ENCODE measurements around the gene PTPRN2.

Gene PTPRN2

GRCh38 chr7:157557263-157557662 is 1030.4 kb downstream of the PTPRN2 start:
- Histone ChIP-seq H3K27me3 (ENCODE audit: control insufficient read depth in 1 of 2, insufficient read depth in 2 of 2, low read length in 2 of 2) (no peaks in the 10 kb centered on the region), H3K27ac (ENCODE audit: low read depth, low read length) (no peak overlapping the region), H3K4me3 (ENCODE audit: low read depth in 1 of 2, low read length in 2 of 2) (no peak overlapping the region), H3K9me3 (ENCODE audit: low read length) (no peaks in the 10 kb centered on the region), H3K9ac (ENCODE audit: low read length) (no peak overlapping the region), H3K36me3 (ENCODE audit: insufficient read depth, low read length) (no peaks in the 10 kb centered on the region), H3K4me1 (ENCODE audit: insufficient read depth, low read length) (no peaks in the 10 kb centered on the region)

- no peaks in the 10 kb centered on the region for H3K4me1 ChIP-seq (ENCODE audit: insufficient read depth, low read length)
- H3K9ac ChIP-seq (ENCODE audit: low read length) = no peak overlapping the region
- H3K27me3 ChIP-seq (ENCODE audit: control insufficient read depth in 1 of 2, insufficient read depth in 2 of 2, low read length in 2 of 2) = no peaks in the 10 kb centered on the region
- no peak overlapping the region for H3K4me3 ChIP-seq (ENCODE audit: low read depth in 1 of 2, low read length in 2 of 2)
- no peak overlapping the region for H3K27ac ChIP-seq (ENCODE audit: low read depth, low read length)
- H3K36me3 ChIP-seq (ENCODE audit: insufficient read depth, low read length) = no peaks in the 10 kb centered on the region
- no peaks in the 10 kb centered on the region for H3K9me3 ChIP-seq (ENCODE audit: low read length)
These were observed 1031.0 kb downstream of the PTPRN2 start for GRCh38 chr7:157556642-157556944.

DNA sequence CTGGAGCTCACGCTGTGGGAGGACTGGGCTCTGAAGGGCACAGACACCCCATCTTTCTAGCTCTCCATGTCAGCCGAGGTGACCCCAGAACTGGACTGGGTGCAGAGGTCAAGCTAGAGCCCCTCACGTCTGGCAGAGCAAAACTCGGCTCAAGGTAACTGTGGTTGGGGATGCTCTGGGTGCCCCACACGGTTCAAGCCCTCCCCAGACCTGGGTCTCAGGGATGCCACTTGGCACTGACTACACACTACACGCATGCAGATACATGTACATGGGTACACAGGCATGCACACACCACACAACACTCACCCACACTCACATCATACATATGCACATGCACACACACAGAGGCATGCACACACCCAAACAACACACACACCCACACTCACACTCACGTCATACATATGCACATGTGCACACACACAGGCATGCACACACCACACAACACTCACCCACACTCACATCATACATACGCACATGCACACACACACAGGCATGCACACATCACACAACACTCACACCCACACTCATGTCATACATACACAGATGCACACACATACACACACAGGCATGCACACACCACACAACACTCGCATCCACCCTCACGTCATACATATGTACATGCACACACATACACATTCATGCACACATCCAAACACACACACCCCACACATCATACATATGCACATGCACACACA is 1031.5 kb downstream of the PTPRN2 start:
- Histone ChIP-seq H3K36me3 (ENCODE audit: insufficient read depth, low read length) (no peaks in the 10 kb centered on the region), H3K27ac (ENCODE audit: low read depth, low read length) (no peak overlapping the region)

DNA sequence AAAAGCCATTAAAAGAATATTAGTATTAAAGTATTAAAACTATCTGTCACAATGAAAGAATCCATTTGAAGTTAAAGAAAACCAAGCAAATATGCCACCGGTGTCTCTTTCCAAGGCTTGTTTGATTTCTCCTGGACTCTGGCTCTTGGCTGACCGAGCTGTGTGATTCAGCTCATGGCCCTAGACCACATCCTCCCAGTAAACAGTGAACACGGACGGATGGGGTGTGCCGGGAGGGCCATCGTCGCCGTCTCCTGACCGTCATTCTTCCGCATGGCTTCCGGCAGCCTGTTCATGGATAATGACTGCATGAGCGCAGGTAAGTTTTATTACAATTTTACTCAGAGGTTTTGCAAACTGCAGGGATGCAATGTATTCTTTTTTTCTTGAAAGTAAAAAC is 1032.3 kb downstream of the PTPRN2 start:
- H3K27ac ChIP-seq (ENCODE audit: low read depth, low read length) = no peak overlapping the region
- no peaks in the 10 kb centered on the region for H3K4me1 ChIP-seq (ENCODE audit: insufficient read depth, low read length)
- no peaks in the 10 kb centered on the region for H3K9me3 ChIP-seq (ENCODE audit: low read length)
- no peaks in the 10 kb centered on the region for H3K27me3 ChIP-seq (ENCODE audit: control insufficient read depth in 1 of 2, insufficient read depth in 2 of 2, low read length in 2 of 2)
- H3K4me3 ChIP-seq (ENCODE audit: low read depth in 1 of 2, low read length in 2 of 2) = no peak overlapping the region
- no peak overlapping the region for H3K9ac ChIP-seq (ENCODE audit: low read length)
- no peaks in the 10 kb centered on the region for H3K36me3 ChIP-seq (ENCODE audit: insufficient read depth, low read length)

More for the DNA sequence above, 1031.5 kb downstream of the PTPRN2 start:
- H3K4me3 ChIP-seq (ENCODE audit: low read depth in 1 of 2, low read length in 2 of 2) = no peak overlapping the region
- H3K4me1 ChIP-seq (ENCODE audit: insufficient read depth, low read length) = no peaks in the 10 kb centered on the region
- H3K9me3 ChIP-seq (ENCODE audit: low read length) = no peaks in the 10 kb centered on the region
- no peak overlapping the region for H3K9ac ChIP-seq (ENCODE audit: low read length)
- no peaks in the 10 kb centered on the region for H3K27me3 ChIP-seq (ENCODE audit: control insufficient read depth in 1 of 2, insufficient read depth in 2 of 2, low read length in 2 of 2)

DNA sequence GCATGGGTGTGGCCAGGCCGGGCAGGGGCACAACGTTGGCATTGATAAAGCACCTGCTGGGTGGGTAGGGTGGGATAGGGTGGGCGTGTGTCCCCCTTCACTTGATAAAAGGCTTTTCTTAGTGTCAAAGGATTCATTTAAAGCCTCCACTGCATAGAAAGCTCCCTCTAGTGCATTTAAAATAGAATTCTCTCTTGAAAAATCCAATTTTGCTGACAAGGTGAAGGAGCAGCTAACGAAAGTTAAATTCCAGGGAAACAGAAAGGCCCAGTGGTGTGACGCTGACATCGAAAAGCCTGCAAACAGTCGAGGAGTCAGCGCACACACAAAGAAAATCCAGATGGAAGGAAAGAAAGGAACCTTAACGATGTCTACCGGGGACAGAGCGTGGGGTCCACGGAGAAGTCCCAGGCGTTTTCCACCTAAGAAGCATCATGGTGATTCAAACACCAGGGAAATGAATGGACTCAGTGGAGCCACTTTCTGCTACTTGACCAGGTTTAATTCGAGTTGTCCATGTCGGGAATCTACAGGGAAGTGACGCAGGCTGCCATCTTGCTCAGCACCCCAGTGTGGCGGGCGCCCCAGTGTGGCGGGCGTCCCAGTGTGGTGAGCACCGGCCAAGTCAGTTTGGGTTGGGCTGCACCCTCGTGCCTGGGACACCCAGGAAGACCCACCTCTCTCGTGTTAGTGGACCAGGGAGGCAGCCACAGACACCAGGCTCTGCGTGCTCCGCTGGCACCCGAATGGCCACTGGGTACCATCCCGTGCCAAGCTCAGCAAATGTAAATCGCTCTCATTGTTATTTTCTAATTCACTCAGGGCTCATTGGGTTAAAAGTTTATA is 1033.0 kb downstream of the PTPRN2 start:
- Histone ChIP-seq H3K4me1 (ENCODE audit: insufficient read depth, low read length) (no peaks in the 10 kb centered on the region), H3K27ac (ENCODE audit: low read depth, low read length) (no peak overlapping the region), H3K9me3 (ENCODE audit: low read length) (no peaks in the 10 kb centered on the region), H3K27me3 (ENCODE audit: control insufficient read depth in 1 of 2, insufficient read depth in 2 of 2, low read length in 2 of 2) (no peaks in the 10 kb centered on the region), H3K36me3 (ENCODE audit: insufficient read depth, low read length) (no peaks in the 10 kb centered on the region), H3K9ac (ENCODE audit: low read length) (no peak overlapping the region), H3K4me3 (ENCODE audit: low read depth in 1 of 2, low read length in 2 of 2) (no peak overlapping the region)

- no peaks in the 10 kb centered on the region for H3K27me3 ChIP-seq (ENCODE audit: control insufficient read depth in 1 of 2, insufficient read depth in 2 of 2, low read length in 2 of 2)
These were observed 1034.4 kb downstream of the PTPRN2 start for GRCh38 chr7:157553256-157553655.

GRCh38 chr7:157552295-157552993 is 1035.2 kb downstream of the PTPRN2 start:
- no peaks in the 10 kb centered on the region for H3K27me3 ChIP-seq (ENCODE audit: control insufficient read depth in 1 of 2, insufficient read depth in 2 of 2, low read length in 2 of 2)
- no peaks in the 10 kb centered on the region for H3K9me3 ChIP-seq (ENCODE audit: low read length)
- H3K27ac ChIP-seq (ENCODE audit: low read depth, low read length) = no peak overlapping the region
- no peak overlapping the region for H3K4me3 ChIP-seq (ENCODE audit: low read depth in 1 of 2, low read length in 2 of 2)
- H3K9ac ChIP-seq (ENCODE audit: low read length) = no peak overlapping the region
- H3K36me3 ChIP-seq (ENCODE audit: insufficient read depth, low read length) = no peaks in the 10 kb centered on the region
- no peaks in the 10 kb centered on the region for H3K4me1 ChIP-seq (ENCODE audit: insufficient read depth, low read length)

More at GRCh38 chr7:157553256-157553655, 1034.4 kb downstream of the PTPRN2 start:
- H3K36me3 ChIP-seq (ENCODE audit: insufficient read depth, low read length) = no peaks in the 10 kb centered on the region
- no peaks in the 10 kb centered on the region for H3K9me3 ChIP-seq (ENCODE audit: low read length)
- H3K27ac ChIP-seq (ENCODE audit: low read depth, low read length) = no peak overlapping the region
- no peaks in the 10 kb centered on the region for H3K4me1 ChIP-seq (ENCODE audit: insufficient read depth, low read length)
- no peak overlapping the region for H3K4me3 ChIP-seq (ENCODE audit: low read depth in 1 of 2, low read length in 2 of 2)
- no peak overlapping the region for H3K9ac ChIP-seq (ENCODE audit: low read length)

- no peaks in the 10 kb centered on the region for H3K27me3 ChIP-seq (ENCODE audit: control insufficient read depth in 1 of 2, insufficient read depth in 2 of 2, low read length in 2 of 2)
- H3K9me3 ChIP-seq (ENCODE audit: low read length) = no peaks in the 10 kb centered on the region
- no peak overlapping the region for H3K27ac ChIP-seq (ENCODE audit: low read depth, low read length)
- no peak overlapping the region for H3K9ac ChIP-seq (ENCODE audit: low read length)
- H3K4me3 ChIP-seq (ENCODE audit: low read depth in 1 of 2, low read length in 2 of 2) = no peak overlapping the region
- H3K4me1 ChIP-seq (ENCODE audit: insufficient read depth, low read length) = no peaks in the 10 kb centered on the region
- no peaks in the 10 kb centered on the region for H3K36me3 ChIP-seq (ENCODE audit: insufficient read depth, low read length)
These were observed 1036.1 kb downstream of the PTPRN2 start for GRCh38 chr7:157551325-157552070.

GRCh38 chr7:157550300-157551275 is 1037.0 kb downstream of the PTPRN2 start:
- H3K9me3 ChIP-seq (ENCODE audit: low read length) = no peaks in the 10 kb centered on the region

GRCh38 chr7:157549612-157550299 is 1037.9 kb downstream of the PTPRN2 start:
- Histone ChIP-seq H3K9me3 (ENCODE audit: low read length) (no peaks in the 10 kb centered on the region), H3K36me3 (ENCODE audit: insufficient read depth, low read length) (no peaks in the 10 kb centered on the region), H3K27me3 (ENCODE audit: control insufficient read depth in 1 of 2, insufficient read depth in 2 of 2, low read length in 2 of 2) (no peaks in the 10 kb centered on the region), H3K27ac (ENCODE audit: low read depth, low read length) (no peak overlapping the region), H3K4me1 (ENCODE audit: insufficient read depth, low read length) (no peaks in the 10 kb centered on the region), H3K4me3 (ENCODE audit: low read depth in 1 of 2, low read length in 2 of 2) (no peak overlapping the region), H3K9ac (ENCODE audit: low read length) (no peak overlapping the region)

More at GRCh38 chr7:157550300-157551275, 1037.0 kb downstream of the PTPRN2 start:
- Histone ChIP-seq H3K9ac (ENCODE audit: low read length) (no peak overlapping the region), H3K36me3 (ENCODE audit: insufficient read depth, low read length) (no peaks in the 10 kb centered on the region), H3K4me1 (ENCODE audit: insufficient read depth, low read length) (no peaks in the 10 kb centered on the region), H3K27me3 (ENCODE audit: control insufficient read depth in 1 of 2, insufficient read depth in 2 of 2, low read length in 2 of 2) (no peaks in the 10 kb centered on the region), H3K27ac (ENCODE audit: low read depth, low read length) (no peak overlapping the region), H3K4me3 (ENCODE audit: low read depth in 1 of 2, low read length in 2 of 2) (no peak overlapping the region)

Measured in muscle layer of colon (tissue), 2 donors.